ENCODE results near the gene ARMH3.

Gene ARMH3

GRCh38 chr10:101959346-101959916 is 96.5 kb downstream of the ARMH3 start:
- no peak for DNase-seq (ENCODE audit: low read depth)
- H3K4me3 ChIP-seq (replicated peaks; ENCODE audit: low read depth, low read length): no peak overlapping the region
- no peak for TF ChIP-seq CTCF (IDR thresholded peaks at IDR 0.05; ENCODE audit: low read length, missing control alignments)

GRCh38 chr10:101958691-101959090 is 97.3 kb downstream of the ARMH3 start:
- H3K4me3 ChIP-seq (replicated peaks; ENCODE audit: low read depth, low read length): no peak overlapping the region
- TF ChIP-seq CTCF (IDR thresholded peaks at IDR 0.05; ENCODE audit: low read length, missing control alignments): no peak
- DNase-seq (ENCODE audit: low read depth): no peak

- TF ChIP-seq CTCF (IDR thresholded peaks at IDR 0.05; ENCODE audit: low read length, missing control alignments): no peak
- H3K4me3 ChIP-seq (replicated peaks; ENCODE audit: low read depth, low read length): no peak overlapping the region
- no peak for DNase-seq (ENCODE audit: low read depth)
These were observed 99.1 kb downstream of the ARMH3 start for GRCh38 chr10:101956898-101957297.

GRCh38 chr10:101956117-101956516 is 99.9 kb downstream of the ARMH3 start:
- no peak for TF ChIP-seq CTCF (IDR thresholded peaks at IDR 0.05; ENCODE audit: low read length, missing control alignments)
- no peak for DNase-seq (ENCODE audit: low read depth)

GRCh38 chr10:101952191-101952590 is 103.8 kb downstream of the ARMH3 start:
- TF ChIP-seq CTCF (IDR thresholded peaks at IDR 0.05; ENCODE audit: low read length, missing control alignments): no peak
- DNase-seq (ENCODE audit: low read depth): no peak
- no peak overlapping the region for H3K4me3 ChIP-seq (replicated peaks; ENCODE audit: low read depth, low read length)

More at GRCh38 chr10:101956117-101956516, 99.9 kb downstream of the ARMH3 start:
- H3K4me3 ChIP-seq (replicated peaks; ENCODE audit: low read depth, low read length): no peak overlapping the region

- TF ChIP-seq CTCF (IDR thresholded peaks at IDR 0.05; ENCODE audit: low read length, missing control alignments): no peak
- no peak for DNase-seq (ENCODE audit: low read depth)
- H3K4me3 ChIP-seq (replicated peaks; ENCODE audit: low read depth, low read length): no peak overlapping the region
These were observed 105.8 kb downstream of the ARMH3 start for GRCh38 chr10:101950213-101950612.

GRCh38 chr10:101941871-101942270 is 114.1 kb downstream of the ARMH3 start:
- DNase-seq (ENCODE audit: low read depth): peak; percentile 65
- H3K4me3 ChIP-seq (replicated peaks; ENCODE audit: low read depth, low read length): no peak overlapping the region
- TF ChIP-seq CTCF (IDR thresholded peaks at IDR 0.05; ENCODE audit: low read length, missing control alignments): no peak
